ENCODE results near the gene DCXR.

The DCXR gene

DNA sequence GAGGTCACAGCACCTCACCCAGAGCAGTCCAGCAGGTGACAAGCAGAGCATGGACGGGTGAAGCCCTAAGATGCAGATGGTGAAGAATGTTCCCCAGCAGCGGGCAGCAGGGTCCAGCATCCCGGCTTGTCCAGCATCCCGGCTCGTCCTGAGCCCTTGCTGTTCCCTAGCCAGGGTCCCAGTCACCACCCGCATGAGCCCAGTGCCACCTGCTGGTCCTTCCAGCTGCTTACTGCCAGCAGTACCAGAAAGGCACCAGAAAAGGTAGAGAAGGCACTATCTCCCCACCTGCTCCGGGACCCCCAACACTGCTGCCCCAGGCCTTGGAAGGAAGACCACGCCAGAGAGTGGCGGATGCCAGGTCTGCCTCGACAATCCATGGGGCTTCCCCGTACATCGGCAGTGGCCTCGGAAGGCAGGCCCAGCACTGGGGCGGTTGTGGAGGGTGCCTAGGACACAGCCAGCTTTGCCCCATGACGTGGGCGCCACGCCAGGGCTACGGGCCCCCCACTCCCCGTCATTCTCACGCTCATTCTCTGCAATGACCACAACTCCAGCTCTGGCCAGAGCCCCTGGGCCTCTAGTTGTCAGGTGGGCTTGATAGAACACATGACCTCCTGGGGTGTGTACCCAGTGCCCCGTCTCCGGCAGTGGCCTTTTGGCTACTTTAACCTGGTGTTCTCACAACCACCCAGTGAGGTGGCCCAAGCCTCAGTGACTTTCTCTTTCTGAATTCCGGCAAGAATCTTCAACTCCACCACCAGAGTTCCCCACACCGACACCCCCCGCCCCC is 16.2 kb downstream of the DCXR start:
- DNase-seq, result peak; percentile 42 to 59

DNA sequence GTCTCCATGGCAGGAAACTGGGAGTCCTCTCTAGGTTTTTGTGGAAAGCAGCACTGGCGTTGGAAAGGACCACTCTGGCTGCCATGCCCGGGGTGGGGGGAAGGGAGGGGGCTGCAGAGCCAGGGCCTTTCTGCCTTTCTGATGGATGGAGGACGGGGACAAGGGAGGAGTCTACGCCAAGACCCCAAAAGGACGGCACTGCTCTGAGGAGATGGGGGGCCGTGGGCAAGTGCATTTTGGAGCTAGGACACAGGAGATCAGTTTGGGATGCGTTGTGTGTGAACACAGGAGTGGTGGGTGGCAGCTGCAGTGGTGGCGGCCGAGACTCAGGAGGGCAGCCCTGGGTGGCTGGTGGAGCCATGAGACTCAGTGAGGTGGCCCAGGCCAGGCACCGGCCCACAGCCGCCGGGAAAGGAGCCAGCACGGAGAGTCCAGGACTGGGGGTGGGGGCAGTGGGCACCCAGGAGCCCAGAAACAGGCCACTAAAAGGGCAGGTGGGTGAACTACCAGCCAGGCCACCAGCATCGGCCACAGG is 16.9 kb downstream of the DCXR start:
- no peak for DNase-seq

DNA sequence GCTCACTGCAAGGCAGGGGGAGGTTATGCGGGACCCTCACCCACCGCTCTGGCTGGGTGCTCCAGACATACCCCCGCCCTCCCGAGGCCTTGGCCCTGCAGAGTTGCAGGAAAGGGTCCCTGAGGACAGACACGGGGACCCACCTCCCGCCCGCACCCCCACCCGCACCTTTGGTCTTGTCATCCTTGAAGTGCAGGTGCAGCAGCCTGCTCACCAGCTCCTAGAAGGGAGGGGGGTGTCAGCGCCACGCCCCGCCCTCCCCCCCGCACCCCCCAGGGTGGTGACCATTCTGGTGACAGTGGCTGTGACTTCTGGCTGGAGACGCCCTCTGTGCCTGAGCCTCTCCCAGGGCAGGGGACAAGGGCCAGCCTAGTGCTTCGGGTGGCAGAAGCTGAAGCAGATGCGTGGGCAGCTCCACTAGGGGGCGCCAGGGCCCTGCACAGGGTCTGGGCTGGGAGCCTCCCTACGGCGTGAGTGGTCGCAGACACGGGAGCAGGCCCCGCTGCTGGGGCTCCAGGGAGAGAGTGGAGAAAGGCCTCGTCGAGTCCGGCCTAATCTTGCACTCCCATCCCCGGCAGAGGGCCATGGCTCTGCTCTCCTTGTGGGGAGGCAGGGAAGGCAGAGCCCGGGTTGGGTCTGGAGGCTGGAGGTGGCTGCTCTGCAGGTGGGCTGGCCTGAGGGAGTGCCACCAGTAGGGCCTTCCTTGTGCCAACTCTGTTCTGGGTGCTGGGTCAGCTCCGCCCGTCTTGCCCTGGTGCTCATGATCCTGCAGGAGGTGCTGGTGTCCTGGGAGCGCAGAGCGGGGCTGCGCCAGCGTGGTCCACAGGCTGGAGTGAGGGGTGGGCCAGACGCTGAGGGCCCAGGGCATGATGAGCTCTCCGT is 17.6 kb downstream of the DCXR start:
- peak; percentile 22 to 70 for DNase-seq

DNA sequence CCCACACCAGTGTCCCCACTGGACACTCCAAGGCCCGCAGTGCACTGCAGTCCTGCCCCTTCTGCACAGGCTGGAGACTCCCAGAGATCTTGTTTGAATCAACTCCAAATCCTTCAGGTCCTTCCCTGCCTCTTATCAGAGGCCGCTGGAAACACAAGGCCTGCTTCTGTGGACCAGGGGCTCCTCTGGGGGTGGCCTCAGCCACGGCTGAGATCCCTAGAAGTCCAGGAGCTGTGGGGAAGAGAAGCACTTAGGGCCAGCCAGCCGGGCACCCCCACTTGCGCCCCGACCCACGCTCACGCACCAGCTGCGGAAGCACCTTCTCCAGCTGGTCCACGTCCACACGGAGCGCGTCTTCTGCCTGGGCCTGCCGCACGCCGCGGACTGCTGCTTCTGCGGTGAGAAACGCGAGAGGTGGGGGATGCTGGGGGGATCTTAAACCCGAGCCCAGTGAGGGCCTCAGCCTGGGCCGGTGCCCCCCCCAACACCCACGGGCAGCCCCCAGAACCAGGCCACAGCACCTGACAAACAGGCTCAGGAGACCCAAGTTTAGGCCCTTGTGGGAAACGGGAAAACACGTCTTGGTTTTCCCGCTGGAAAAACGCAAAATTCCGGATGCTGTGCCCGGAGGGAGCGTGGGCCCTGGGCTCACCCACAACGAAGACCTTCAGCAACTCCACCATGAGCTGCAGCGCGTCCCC is 18.4 kb downstream of the DCXR start:
- DNase-seq, result no peak

DNA sequence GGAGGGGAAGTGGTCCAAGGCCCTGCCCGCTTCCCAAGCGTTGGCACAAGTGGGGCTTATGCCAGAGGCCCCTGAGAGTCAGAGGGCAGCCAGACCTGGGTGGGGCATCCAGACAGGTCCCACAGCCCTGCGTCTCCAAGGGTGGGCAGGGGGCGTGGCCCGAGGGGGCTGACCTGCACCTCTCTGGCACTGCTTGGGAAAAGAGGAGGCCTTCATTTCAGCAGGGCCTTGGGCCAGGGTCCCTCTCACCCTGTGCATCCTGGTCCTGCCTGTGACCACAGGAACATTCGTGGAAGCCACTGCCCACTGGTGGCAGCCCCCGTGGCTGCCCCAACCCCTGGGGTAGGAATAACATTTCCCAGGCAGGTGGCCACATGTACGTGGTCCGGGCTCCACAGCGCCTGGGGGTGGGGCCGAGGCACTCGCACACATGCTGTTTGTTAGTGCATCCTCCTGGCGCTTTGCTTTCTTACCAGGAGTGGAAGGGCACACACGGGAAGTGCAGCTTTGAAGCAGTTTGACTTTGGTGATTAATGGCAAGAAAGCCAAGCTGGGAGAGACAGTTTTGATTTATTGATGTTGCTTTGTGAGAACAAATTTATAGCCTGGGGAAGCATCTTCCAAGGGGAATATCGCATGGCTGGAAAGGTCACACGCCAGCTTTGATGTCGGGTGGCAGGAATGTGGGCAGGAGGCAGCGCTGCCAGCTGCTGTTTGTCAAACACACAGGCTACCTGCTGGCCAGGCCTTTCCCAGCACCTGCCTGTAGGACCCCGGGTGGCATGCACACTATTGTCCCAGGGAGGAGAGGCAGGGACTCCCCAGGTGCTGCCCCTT is 19.1 kb downstream of the DCXR start:
- no peak for DNase-seq

DNA sequence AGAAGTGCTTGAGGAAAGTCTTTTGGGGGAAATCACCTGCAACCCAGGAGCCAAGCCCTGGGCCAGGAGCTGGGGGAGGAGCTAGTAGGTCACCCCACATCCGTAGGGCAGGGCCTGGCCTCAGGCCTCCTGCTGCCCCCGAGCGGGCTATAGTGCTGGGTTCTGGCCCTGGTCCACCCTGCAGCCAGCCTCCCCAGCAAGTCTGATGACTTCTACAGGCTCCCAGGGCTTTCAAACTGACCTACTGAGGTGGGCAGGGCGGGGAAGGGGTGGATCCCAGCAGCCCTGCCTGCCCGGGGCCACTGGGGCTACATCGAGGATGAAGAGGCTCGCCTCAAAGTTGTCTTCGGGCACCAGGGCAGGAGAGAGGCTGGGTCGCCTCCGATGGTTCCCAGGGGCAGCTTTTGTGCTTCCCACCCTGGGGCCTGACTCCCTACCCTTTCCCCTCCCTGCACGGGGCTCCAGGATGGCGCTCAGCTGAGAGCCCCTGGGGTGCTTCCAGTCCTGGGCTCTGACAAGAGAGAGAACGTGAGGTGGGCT is 19.8 kb downstream of the DCXR start:
- DNase-seq, result no peak

DNA sequence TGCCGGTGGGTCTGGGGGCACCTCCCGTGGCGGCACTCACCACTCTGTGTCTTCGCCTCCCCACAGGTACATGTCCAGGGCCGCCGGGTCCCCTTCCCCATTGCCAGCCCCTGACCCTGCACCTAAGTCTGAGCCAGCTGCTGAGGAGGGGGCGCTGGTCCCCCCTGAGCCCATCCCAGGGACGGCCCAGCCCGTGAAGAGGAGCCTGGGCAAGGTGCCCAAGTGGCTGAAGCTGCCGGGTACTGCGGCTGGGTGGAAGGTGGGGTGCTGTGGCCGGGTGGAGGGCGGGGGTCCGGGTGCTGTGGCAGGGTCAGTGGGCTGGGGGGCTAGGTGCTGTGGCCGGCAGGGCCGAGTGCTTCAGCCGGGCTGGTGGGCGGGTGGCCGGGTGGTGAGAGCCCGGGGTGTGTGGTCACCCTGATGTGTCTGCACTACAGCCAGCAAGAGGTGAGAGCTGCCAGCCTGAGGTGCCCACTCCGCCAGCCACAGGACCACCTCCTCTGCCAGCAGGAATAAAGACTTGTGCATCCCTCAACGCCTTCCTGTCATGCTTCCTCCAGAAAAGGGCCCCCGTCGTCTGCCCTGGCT is 20.5 kb downstream of the DCXR start:
- no peak for DNase-seq

DNA sequence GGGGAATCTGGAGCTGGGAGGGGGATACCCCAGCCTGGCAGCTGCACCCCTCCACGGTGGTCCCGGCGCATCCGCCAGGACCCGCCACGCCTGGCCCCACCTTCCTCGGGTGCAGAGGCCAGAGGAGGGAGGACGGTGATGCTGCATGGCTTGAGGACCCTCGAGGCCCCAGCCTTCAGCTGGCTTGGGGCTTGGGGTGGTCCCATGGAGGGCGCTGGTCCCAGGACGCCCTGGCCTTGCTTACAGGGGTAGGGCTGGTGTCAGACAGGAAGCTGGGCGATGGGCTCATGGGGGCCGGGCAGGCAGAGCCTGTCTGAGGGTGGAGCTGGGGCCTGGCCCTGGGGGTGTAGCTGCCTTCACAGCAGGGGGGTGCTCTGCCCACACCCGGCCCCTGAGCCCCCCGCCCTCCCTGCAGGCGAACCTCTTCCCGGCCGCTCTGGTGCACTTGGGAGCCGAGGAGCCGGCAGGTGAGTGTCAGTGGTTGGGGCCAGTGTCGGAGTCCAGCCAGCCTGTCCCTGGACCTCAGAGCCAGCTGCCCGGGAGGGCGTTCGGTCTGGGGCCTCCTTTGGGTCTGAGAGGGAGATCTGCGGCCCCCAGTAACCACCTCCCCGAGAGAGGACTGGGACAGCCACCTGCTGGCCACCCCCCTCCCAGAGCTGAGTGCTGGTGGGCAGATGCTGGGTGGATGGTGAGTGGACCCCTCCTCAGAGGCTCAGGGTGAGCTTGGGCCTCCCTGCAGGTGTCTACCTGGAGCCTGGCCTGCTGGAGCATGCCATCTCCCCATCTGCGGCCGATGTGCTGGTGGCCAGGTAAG is 21.2 kb downstream of the DCXR start:
- DNase-seq, result no peak

DNA sequence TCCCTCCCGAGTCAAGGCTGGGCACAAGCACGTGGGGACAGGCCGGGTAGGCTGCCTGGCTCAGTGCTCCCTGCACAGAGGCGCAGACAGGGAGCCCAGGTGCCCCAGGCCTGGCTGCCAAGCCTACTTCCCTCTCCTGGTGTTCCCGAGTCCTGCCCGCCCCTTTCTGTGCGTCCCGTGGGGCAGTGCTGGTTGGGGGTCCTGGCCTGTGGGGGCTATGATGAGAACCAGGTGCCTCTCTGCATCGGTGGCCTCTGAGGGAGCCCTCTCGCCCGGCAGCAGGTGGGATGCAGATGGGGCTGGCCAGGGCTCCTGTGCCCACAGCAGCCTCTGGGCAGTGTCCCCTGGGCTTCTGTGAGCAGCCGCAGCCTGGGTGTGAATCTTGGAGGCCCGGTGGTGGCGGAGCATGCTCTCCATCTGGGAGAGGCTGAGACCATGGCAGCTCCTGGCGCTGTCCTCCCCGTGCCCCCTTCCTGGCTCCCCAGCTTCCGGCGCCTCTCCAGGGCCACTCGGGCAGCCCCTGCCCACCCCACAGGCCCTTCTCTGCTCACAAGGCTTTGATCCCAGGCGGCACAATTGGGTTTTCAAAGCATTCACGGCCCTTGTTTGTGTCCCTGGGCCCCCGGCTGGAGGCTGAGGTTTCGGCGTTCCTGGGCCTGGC is 22.1 kb downstream of the DCXR start:
- DNase-seq, result no peak

DNA sequence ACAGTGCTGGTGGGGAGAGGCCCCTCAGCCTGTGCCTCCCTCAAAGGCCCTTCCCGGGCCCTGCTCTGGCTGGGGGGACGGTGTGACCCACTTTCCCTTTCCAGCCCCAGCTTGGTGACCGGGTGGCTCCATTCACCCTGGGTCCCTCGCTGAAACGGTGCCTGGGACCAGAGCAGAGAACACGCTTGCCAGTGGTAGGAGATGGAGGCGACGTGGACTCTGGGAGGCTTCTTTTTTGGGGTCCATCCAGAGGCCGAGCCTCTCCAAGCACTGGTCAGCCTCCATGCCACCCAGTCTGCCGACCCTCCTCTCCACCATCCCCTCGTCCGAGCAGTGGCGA is 22.6 kb downstream of the DCXR start:
- no peak for DNase-seq

DNA sequence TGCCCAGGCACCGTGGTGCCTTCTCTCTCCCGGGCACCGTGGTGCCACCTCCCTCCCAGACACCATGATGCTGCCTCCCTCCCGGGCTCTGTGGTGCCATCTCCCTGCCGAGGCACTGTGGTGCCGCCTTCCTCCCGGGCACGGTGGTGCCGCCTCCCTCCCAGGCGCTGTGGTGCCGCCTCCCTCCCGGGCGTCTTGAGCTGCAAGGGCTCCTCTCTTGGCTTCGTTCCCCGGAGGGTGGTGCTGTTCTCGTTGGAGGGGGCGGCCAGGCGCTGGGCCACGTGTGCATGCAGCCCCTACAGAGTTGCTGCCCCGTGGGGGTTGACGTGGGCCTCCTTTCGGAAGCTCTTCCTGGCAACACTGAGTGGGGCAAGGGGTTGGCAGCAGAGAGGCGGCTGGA is 23.1 kb downstream of the DCXR start:
- DNase-seq, result no peak

DNA sequence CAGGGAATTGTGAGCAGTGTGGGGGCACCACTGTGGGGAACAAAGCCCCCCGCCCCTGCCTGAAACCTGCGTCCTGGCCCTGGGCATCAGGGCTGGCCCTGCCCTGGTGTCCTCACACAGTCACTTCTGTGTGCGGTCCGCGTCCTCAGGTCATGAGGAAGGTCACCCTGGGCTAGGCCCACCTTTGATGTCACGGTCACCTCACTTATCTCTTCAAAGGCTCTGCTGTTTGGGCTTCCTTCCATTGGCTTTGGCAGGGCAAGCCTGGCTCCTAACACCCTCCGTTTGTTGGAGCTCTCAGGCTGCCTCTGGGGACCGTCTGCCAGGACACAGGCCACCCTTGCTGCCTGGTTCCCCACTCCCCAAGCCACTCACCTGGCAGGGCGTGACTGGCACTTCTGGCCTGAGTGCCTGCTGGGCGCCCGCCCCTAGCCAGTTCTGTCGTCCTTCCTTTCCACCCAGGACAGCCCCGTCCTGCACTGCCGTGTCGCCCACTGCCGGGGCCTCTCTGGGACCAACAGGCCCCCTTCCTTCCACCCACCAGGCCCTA is 23.6 kb downstream of the DCXR start:
- DNase-seq, result no peak

DNA sequence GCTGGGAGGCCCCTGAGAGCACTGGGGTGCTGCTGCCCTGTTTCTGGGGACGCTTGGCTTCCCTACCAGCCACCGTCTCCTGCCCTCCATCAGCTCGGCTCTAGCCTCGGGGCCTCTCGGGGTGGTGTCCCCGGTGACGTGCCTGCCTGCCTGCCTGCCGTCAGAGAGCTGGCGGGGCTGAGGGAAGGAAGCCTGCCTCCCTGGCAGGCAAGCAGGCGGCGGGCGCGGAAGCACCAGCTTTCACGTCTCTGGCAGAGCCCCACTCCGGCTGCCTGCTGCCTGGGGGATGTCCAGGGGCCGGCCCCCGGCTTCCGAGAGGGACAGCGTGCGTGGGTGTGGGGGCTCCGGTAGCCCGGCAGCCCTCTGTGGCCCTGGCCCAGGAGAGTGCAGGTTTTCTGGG is 24.2 kb downstream of the DCXR start:
- DNase-seq, result no peak

DNA sequence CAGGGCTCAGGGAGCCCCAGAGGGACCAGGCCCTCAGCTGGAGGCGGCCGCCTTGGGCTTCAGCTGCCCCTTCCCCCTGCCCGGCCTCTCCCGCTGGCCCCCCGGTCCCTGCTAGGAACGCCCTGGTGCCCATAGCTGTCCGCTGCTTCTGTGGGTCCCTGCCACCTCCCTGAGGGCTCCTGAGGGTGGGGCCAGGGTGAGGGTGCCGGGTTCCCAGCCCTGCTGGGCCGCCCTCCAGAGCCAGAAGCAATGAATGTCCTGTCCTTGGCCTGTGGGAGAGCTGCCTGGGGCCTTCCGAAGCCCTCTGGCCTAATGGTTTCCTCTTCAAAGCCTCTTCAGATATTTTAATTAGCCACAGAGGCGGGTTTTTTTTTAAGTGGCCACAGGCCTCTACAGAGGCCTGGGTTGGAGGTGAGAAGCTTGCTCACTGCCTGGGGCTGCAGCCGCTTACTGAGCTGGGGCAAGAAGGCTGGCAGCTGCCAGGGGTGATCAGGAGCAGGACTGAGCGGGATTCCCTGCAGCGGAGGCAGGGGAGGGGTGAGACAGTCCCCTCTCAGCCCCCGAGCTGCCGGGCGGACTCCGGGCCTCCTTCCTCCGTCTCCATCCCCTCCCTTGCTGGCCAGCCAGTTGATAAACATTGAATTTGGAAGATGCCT is 24.7 kb downstream of the DCXR start:
- DNase-seq, result no peak

DNA sequence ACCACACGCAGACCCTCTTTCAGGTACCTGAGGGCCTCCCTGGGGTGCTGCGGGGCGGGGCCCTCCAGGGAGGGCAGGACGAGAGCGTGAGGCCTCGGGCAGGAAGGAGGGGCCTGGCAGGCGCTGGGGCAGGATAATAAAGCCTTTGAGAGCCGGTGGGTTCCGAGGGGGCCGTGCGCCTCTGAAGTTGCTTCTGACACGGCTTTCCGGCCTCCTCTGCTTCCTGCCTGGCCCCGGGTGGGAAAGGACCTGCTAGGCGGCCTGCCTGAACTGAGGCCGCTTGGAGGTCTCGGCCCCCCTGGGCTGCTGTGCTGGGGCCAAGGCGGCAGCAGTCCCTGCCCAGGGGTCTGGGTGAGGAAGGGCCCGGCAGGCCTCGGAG is 25.2 kb downstream of the DCXR start:
- no peak for DNase-seq

DNA sequence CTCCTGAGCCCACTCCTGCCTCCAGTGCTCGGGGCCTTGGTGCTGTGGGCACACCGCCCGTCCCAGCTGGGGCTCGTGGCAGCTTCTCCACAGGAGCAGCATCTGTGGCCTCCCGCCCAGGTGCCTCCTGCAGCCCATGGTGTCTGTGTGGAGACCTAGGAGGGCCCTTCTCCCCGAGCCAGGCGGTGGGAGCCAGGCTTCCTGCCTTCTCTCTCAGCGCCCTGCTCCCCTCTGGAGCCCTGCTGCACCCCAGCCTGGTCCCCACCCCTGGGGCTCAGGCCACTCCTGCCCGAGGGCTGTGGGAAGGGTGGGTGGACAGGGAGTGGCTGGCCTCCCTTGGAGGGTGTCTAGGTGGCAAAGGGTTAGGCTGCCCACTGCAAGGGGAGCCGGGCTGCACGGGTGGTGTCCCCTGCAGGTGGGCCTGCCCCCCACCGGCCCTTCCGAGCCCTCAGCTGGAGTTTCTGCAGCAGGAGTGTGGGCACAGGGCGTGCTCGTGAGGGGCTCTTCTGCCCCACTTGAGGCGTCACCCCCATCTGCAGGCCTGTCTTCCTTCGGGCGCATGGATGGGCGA is 25.8 kb downstream of the DCXR start:
- DNase-seq, result no peak

DNA sequence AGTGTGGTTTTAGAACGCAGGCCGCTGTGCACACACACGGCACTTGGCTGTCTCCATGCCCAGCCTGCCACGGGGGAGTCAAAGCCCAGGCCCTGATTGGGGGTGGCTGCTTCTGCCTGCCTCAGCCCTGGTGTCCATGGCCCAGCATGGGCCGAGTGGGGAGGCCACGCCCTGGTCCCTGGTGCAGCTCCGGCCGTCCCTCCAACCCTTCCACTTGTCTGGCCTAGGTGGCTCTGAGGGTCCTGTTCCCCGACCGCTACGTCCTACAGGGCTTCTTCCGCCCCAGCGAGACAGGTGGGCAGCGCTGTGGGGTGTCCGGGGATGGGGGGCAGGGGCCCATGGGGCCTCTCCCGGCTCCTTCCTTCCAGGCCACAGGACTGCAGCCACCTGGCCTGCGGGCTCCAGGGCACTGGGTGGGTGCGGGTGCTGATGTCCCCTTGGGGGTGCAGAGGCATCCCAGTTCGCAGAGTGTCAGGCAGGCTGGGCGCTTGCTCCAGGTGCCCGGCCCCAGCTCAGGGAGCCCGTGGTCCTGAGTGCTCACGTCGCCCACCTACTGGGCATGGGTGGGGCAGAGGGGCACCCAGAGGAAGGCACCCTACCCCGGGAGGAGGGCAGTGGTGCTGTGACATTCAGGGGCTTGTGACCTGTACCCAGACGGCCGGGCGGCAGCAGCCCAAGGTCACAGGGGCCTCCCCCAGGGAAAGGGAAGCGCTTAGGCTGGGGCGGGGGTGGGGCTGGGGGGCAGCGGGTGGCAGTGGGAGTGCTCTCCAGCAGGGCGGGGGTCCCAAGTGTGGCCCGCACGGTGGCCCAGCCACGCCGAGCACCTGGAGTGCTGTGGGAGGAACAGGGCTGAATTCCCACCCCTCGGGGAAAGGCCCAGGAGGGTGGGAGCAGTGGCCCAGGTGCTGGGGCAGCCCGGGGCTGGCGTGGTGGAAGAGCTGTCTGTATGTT is 26.6 kb downstream of the DCXR start:
- no peak for DNase-seq

DNA sequence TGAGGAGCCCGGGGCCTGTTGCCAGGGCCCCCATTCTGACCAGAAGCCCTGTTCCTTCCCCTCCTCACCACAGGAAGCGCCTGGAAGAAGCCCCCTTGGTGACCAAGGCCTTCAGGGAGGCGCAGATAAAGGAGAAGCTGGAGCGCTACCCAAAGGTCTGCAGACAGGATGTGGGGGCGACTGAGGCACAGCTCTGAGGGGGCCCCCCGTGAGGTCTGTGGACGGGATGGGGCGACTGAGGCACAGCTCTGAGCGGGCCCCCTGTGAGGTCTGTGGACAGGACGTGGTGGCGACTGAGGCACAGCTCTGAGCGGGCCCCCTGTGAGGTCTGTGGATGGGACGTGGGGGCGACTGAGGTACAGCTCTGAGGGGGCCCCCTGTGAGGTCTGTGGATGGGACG is 28.1 kb downstream of the DCXR start:
- no peak for DNase-seq

All from inflammatory macrophage treated with lipopolysaccharide for 1 hour (primary cell).